NCI-H1436 treated with DMSO at 0.1 percent for 48 hours (cell line): Measurements from ENCODE around the gene PLXNB1.
"Not testable (repeated sequence)": the region's sequence is repeated elsewhere in the genome, so short reads cannot be mapped to it uniquely, and the experiment has no call there.

Experiments used
- DNase-seq: peaks from one replicate; lab custom pipeline; 2025; lab: John Stamatoyannopoulos, UW

PLXNB1 gene

DNA sequence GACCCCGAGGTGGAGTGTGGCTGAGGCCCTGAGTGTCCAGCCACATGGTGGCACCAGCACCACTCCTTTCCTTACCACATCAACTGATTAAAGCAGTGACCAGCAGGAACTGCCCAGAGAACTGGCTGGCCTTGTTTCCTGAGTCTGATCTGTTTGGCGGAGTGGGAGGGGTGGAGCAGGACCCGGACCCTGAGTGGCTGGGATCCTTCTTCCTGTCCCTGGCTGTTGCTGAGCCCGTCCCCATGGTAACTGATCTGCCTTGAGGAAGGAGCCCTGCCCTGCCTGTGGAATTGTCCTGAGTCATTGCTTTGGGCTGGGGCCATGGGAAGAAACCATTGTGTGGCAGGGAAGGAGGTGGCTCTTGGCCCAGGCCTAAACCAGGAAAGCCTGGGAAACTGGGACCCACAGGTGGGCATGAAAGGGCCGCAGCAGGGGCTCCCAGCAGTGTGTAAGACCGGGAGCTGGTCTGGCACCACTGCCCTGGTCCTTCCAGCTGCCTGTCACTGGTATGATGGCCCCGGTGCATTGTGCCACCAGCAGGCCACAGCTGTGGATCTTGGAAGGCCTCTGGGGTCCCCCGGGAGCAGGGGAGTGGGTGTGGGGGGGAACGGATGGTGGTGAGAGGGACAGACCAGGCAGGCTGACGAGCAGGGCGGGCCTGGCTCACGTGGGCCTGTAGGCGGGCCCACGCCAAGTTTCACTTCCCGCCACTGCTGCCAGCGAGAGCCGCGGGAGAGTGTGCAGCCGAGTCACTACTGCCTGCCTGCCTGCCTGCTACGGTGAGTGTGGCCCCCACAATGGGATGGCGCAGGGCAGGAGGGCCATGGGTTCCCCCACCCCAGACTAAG, 35.9 kb upstream of the PLXNB1 start:
- DNase-seq, result peak; percentile 0

DNA sequence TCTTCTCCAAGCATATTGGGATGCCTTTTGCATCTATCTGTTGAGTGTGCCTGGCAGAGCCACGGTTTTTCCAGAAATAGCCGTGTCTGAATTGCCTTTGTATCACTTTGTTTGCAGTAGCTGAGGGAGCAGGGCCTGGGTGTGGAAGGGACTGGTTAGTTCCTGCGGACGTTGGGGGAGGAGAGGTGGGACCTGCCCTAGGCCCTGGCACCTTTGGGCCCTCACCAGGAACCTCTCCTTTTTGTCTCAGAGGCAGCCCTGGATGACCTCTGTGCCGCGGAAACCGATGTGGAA, 35.3 kb upstream of the PLXNB1 start:
- DNase-seq, result no peak

DNA sequence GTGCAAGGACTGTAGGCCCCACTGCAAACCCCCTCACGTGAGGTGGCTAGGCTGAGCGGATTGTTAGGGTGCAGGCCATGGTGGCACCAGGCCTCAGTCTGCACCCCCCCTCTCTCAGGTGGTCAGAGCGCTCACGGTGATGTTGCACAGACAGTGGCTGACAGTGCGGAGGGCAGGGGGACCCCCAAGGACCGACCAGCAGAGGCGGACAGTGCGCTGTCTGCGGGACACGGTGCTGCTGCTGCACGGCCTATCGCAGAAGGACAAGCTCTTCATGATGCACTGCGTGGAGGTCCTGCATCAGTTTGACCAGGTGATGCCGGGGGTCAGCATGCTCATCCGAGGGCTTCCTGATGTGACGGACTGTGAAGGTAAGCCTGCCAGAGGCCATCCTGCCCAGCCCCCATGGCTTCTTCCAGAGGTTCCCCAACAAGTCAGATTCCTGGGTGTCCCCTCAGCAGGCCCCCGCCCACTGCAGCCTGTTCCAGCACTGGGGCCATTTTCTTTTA, 34.9 kb upstream of the PLXNB1 start:
- no peak for DNase-seq

DNA sequence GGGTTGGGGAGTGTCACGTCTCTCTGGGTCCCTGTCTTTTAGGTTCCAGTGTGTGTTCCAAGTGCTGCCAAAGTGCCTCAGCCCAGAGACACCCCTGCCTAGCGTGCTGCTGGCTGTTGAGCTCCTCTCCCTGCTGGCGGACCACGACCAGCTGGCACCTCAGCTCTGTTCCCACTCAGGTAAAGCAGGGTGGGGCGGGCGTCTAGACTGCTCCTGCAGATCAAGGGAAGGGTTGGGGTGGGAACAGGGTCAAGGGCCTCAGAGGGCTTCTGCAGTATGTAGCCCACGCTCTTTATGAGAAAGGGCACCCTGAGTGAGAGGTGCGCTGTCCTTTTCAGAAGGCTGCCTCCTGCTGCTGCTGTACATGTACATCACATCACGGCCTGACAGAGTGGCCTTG, 33.8 kb upstream of the PLXNB1 start:
- no peak for DNase-seq

DNA sequence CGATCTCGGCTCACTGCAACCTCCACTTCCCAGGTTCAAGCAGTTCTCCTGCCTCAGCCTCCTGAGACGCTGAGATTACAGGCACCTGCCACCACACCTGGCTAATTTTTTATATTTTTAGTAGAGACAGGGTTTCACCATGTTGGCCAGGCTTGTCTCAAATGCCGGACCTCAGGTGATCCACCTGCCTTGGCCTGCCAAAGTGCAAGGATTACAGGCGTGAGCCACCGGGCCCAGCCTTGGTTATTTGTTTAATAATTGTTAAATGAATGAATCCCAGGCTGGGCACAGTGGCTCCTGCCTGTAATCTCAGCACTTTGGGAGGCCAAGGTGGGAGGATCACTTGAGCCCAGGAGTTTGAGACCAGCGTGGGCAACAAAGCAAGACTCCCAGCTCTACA, 31.9 kb upstream of the PLXNB1 start:
- DNase-seq, result not testable (repeated sequence)

DNA sequence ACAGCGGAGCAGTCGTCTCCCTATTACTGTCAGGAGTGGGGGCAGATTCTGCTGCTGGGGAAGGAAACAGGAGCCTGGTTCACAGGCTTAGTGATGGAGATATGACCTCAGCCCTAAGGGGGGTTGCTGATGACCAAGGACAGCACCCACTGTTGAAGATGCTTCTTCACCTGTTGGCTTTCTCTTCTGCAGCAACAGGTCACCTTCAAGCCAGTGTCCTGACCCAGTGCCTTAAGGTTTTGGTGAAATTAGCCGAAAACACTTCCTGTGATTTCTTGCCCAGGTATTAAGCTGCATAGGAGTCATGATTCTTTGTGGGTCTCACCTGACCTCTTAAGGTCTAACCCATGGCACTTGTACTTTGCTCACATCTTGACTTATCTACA, 30.6 kb upstream of the PLXNB1 start:
- no peak for DNase-seq

DNA sequence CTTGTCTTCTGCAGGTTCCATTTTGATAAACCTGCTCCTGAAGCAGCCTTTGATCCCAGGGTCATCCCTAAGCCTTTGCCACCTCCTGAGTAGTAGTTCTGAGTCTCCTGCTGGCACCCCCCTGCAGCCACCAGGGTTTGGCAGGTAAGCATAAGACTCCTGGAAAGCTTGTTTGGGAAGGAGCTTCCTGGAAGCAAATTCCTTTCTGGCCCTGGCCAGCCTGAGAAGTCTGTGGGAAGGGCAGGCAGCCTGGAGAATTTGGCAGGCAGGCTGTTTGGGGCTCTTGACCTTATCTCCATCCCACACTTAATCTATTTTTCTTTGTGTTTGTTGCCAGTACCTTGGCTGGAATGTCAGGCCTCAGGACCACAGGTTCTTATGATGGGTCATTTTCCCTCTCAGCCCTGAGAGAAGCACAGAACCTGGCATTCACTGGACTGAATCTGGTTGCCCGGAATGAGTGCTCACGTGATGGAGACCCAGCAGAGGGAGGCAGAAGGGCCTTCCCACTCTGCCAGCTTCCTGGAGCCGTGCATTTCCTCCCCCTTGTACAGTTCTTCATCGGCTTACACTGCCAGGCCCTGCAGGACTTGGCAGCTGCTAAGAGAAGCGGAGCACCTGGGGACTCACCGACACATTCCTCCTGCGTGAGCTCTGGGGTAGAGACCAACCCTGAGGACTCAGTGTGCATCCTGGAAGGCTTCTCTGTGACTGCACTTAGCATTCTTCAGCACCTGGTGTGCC, 30.1 kb upstream of the PLXNB1 start:
- no peak for DNase-seq

DNA sequence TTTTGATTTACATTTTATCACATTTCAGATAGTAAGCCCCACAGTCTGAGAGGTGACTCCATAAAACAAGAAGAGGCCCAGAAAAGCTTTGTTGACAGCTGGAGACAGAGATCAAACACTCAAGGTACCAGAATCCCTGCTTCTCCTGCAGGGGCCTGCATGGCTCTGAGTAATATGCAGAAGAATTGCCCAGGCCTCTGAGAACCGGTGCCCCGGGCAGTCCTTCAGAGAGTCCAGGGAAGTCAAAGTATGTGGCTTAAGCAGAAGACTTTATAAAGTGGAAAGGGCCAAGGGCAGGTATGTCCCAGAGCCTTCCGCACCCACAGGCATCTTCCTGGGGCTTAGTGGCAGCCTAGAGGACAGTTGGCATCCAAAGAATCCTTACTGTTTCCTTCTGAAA, 29.4 kb upstream of the PLXNB1 start:
- no peak for DNase-seq

DNA sequence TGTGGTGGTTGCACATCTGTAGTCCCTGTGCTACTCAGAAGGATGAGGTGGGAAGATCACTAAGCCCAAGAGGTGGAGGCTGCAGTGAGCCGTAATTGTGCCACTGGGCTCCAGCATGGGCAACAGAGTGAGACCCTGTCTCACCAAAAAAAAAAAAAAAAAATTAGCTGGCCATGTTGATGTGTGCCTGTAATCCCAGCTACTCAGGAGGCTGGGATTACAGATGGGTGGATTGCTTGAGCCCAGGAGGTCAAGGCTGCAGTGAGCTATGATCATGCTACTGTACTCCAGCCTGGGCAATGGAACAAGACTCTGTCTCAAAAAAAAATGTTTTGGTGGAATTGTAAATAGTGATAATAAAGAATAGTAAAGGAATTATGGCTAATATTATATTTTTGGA, 26.6 kb upstream of the PLXNB1 start:
- DNase-seq, result no peak

DNA sequence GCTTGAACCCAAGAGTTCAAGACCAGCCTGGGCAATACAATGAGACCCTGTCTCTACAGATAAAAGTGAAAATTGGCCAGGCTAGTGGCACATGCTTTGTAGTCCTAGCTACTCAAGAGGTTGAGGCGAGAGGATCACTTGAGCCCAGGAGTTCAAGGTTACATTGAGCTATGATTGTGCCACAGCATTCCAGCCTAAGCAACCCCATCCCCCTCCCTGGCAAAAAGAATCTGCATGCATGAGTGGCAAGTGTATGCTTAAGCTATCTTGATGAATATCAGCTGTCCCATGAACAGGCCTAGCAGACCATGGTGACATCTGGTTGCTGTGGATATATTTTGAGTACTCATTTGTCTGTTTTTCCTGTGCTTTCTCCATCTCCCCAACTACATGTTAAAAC, 21.4 kb upstream of the PLXNB1 start:
- no peak for DNase-seq

DNA sequence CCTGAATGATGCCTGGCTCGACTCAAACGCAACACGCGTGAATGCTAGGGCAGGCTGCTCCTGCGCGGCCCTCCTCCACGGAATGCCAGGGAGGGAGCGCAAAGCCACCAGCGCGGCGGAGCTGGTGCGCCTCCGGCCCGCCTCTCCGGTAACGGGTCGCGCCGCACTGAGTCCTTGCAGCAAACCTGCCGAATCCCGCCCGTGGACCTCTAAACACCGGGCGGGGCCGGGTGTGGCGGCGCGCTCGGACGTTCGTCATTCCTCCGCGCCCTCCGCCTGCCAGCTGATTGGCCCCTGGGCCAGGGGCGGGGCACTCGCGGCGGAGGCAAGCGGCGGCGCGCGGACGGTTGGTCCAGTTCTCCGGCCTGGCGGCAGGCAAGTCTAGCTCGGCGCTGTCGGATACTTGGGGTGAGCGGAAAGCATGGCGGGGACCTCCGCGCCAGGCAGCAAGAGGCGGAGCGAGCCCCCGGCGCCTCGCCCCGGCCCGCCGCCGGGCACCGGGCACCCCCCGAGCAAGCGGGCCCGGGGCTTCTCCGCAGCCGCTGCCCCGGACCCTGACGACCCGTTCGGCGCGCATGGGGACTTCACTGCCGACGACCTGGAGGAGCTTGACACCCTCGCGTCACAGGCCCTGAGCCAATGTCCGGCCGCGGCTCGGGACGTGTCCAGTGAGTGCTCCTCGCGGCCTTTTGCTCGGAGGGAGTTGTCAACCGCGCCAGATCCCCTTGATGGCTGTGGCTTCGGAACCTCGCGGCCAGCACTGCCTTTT, 16.7 kb upstream of the PLXNB1 start, which contains the start of gene ATRIP:
Gene ATRIP, plus strand, starts transcription at position 313 of the 769 bp plus-strand sequence. Its CDS starts 109 bp downstream, at position 422.
- peak; percentile 19 for DNase-seq

DNA sequence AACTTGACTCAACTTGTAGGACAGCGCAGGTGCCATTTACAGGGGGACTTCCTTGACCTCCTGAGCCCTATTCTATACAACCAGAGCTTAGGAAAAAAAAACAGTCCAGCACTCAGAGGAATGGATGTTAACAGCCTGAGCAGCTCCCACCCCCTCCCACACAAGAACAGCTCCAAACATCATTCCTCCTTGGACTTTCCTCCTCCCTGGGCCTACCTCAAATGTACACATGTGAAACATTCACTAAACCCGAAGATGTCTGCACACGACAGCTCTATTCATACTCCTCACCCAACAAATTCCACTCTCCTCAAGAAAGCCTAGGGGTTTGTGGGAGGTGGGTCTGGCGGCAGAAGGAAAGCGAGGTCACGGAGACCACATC, 16.1 kb upstream of the PLXNB1 start:
- no peak for DNase-seq

DNA sequence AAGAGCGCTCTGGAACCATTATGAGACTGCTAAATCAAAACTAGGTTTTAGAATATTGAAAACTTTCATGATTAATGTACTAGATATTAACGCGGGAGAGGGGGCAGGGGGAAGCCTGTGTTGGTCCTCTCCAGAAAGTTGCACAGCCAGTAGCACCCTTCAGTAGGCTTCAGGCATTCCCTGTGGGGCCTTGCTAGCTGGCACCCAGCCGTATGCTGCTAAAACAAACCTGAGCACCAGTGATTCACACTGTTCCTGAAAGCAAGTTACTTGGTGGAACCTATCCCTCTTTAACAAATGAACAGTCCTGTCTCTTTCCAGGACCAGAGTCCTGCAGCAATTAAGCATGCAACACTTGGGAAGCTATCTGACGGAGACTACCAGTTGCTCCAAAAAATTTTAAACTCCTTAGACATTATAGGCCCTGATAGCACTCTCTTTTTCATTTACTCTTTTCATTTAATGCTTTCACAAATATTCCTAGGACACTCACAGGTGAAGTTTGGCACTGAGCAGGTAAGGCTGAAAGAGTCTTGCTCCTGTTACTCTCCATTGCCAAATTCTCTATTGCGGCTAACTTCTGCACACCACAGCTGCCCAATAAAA, 15.5 kb upstream of the PLXNB1 start:
- DNase-seq, result no peak

DNA sequence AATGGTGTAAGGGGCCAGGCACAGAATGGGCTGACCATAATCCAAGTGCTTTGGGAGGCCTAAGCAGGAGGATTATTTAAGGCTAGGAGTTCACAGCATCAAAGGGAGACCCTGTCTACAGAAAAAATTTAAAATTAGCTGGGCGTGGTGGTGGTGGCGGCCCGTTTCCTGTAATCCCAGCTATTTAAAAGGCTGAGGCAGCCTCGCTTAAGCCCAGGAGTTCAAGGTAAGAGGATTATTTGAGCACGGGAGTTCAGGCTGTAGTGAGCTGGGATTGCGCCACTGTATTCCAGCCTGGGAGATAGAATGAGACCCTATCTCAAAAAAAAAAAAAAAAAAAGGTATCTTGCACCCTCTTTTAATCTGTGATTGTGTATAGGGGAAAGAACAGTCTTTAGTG, 12.1 kb upstream of the PLXNB1 start:
- DNase-seq, result no peak

DNA sequence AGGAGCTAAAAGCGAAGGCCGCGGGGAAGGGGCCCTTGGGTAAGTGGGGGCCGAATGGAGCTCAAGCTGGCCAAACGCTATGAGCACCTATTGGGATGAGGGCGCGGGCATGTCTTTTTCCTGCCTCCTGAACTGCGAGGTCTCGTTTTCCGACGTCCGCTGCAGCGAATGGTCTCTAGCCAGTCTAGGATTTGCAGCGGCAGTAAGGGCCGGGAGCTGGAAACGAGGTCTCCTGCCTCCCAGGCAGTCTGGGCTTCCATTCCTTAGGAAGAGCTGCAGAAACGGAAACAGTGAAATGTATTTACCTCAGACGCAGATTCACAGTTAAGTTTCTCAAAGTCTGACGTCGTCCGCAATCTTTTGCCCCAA, 10.7 kb upstream of the PLXNB1 start:
- no peak for DNase-seq

DNA sequence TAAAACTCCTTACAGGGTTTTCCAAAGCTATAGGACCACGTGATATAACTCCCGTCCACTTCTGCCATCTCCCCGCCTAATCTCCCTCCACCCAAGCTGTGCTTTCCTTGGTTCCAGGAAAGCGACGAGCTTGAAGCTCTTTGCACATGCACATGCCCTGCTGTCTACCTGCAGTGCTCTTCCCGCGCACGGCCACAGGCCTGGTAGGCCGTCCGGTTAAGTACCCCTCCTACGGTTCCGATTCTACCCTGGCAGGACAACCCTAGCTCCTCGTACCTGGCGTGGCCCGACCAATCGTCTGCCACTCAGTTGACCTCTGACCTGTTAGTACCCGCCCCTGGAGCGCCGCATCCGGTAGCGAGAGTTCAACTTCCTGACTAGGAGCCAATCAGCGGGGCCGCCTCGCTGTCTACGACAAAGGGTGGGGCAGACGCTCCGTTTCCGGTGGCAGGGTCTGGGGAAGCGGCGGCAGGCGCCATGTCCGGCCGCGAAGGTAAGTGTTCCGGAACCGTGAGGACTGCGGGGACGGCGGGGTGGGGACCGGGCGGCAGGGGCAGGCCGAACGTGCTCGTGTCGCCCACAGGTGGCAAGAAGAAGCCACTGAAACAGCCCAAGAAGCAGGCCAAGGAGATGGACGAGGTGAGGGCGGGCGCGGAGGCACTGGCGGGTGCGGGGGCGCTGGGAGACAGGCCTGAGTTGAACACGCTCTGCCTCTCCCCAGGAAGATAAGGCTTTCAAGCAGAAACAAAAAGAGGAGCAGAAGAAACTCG, 10.1 kb upstream of the PLXNB1 start, which contains the start of the genes CCDC51 and TMA7:
Gene CCDC51, minus strand, starts transcription at position 300 of the 770 bp plus-strand sequence. CDS start 4,991 bp downstream, outside the sequence.
Gene TMA7, plus strand, starts transcription at position 438 of the 770 bp plus-strand sequence. Its CDS starts 40 bp downstream, at position 478.
- peak; percentile 75 for DNase-seq

DNA sequence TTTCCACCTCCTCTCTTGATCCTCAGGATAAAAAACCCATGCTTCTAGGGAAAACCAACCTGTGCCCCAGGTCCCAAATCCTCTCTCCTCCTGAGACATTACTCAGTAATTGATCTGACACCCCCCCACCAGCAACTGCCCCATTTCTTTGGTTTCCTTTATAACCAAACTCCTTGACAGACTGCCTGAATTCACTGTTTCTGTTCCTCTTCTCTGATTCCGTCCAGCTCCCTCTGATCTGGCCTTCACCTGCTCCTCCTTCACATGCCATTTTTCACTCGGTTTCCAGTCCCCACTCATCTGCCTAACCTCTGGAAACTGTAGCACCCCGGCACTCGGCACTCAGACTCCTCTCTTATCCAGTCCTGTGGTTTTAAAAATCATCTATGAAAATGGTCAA, 7.9 kb upstream of the PLXNB1 start:
- no peak for DNase-seq

DNA sequence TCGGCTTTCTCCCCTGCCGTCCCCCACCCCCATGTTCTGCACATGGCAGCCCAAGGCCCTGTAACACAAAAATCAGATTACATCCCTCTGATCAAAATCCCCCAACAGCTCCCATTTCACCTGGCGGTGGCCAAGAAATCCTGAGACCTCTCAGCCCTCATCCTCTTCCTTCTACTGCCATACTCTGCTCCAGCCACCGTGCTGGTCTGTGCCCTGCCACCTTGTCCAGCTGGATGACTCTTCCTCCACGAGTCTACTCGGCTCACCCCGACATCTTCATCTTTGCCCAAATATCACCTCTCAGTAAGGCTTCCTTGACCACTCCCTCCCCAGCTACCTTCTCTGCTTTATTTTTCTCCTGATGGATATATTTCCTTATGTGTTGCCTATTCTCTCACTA, 7.0 kb upstream of the PLXNB1 start:
- DNase-seq, result no peak

DNA sequence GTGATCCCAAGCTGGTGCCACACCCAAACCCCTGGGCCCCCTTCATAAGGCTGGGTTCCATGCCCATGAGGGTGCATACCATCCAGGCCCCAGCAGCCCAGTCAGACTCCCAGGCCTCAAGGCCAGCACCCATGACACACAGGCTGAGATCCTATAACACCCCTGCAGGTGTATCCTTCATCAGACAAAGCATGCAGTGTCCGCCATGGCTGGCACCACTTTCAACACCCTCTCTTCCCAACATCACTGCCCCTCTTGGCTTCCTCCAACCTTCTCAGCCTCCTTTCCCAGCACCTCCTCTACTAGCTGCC, 6.5 kb upstream of the PLXNB1 start:
- no peak for DNase-seq

DNA sequence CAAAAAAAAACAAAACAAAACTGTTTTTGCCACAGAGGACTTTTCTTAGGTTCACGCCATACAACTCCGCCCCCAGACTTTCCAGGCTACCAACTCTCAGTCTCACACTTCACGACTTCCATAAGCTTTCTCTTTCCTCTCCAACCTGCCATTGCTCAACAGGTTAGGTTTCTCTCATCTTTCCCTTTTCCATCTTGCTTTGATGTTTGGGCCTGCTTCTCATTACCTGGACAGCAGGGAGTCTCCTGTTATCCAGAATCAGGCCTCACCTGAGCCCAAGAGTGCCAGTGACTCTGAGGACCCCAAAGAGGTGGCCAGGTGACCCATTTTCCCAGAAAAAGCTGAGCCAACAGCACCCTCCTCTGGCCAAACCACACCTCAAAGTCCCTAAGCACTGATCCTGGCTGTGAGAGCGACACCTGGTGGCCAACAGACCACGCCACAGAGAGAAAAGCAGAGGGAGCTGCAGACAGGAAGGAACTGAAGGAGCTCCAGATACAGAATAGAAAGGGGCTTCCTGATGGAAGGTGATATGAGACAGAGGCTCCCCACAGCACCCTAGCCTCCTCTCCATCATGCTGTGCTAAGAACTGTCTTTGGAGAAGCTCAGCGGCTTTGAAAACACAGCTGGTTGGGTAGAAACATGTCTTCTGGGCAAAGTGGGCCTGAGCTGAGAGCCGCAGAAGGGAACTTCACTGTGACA, 6.0 kb upstream of the PLXNB1 start:
- no peak for DNase-seq

DNA sequence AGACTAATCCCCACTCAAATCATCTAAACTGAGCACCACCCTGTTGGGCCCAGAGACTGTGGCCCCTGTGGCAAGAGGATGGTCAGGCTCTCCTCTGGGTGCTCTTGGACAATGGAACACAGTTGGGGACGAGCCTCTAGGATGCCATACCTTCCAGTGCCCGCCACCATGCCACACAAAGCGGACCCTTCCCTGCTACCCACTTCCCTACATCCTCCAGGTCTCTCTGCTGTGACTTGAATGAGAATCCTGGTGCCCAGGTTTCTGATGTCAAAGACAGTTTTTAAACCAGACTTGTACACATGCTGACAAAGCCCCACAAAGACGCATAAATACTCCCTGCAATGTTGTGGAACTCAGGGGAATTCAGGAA, 5.3 kb upstream of the PLXNB1 start:
- no peak for DNase-seq
